ENCODE measurements around the gene FLT4. TPM values are rescaled to one million over a fixed set of nuclear protein-coding genes. Genes with fewer than 3 reads are reported as not detected.
A peak's percentile ranks its signal among the peaks of the same experiment; 100 is the strongest.

Gene FLT4
- total RNA-seq, 2 donors from 2014 or later, result 6.9 to 7.9 TPM

GRCh38 chr5:180606215-180606785, 43.1 kb downstream of the FLT4 start:
- Histone ChIP-seq H3K9ac (ENCODE audit: extremely low read depth, low read length, poor library complexity, severe bottlenecking) (no peak overlapping the region), H3K27me3 (ENCODE audit: control insufficient read depth, insufficient read depth, low read length, poor library complexity, severe bottlenecking) (no peaks in the 10 kb centered on the region), H3K9me3 (ENCODE audit: control insufficient read depth, low read length) (no peaks in the 10 kb centered on the region), H3K27ac (ENCODE audit: low read depth, low read length) (no peak overlapping the region), H3K4me3 (ENCODE audit: low read length) (no peak overlapping the region), H3K36me3 (ENCODE audit: control insufficient read depth, insufficient read depth, low read length) (no peaks in the 10 kb centered on the region), H3K4me1 (ENCODE audit: control insufficient read depth, insufficient read depth, low read length) (no peaks in the 10 kb centered on the region)
- Mint-ChIP-seq H3K27me3 (ENCODE audit: insufficient read depth) (peaks cover 7% of the 10 kb centered on the region), H3K36me3 (ENCODE audit: low read depth) (no peaks in the 10 kb centered on the region), H3K9me3 (no peaks in the 10 kb centered on the region), H3K4me3 (no peak overlapping the region), H3K4me1 (peaks cover 5% of the 10 kb centered on the region), H3K27ac (no peak overlapping the region)
- no peak for TF ChIP-seq CTCF (conservative IDR thresholded peaks at IDR 0.05)
- 90% methylated on average over 19 to 21 of the region's 21 CpGs for WGBS, 2 experiments (ENCODE audit: insufficient coverage in 1 of 2, insufficient read length in 1 of 2)
- DNase-seq, result no peak

GRCh38 chr5:180605554-180606214, 43.7 kb downstream of the FLT4 start:
- no peaks in the 10 kb centered on the region for H3K9me3 ChIP-seq (ENCODE audit: control insufficient read depth, low read length)
- H3K27me3 ChIP-seq (ENCODE audit: control insufficient read depth, insufficient read depth, low read length, poor library complexity, severe bottlenecking), result no peaks in the 10 kb centered on the region
- peak; percentile 90 for DNase-seq
- no peaks in the 10 kb centered on the region for H3K4me1 ChIP-seq (ENCODE audit: control insufficient read depth, insufficient read depth, low read length)
- Mint-ChIP-seq H3K4me1 (peaks cover 5% of the 10 kb centered on the region), H3K27ac (no peak overlapping the region), H3K4me3 (no peak overlapping the region), H3K27me3 (ENCODE audit: insufficient read depth) (peaks cover 7% of the 10 kb centered on the region), H3K9me3 (no peaks in the 10 kb centered on the region), H3K36me3 (ENCODE audit: low read depth) (no peaks in the 10 kb centered on the region)
- no peaks in the 10 kb centered on the region for H3K36me3 ChIP-seq (ENCODE audit: control insufficient read depth, insufficient read depth, low read length)
- no peak overlapping the region for H3K27ac ChIP-seq (ENCODE audit: low read depth, low read length)
- H3K4me3 ChIP-seq (ENCODE audit: low read length), result no peak overlapping the region
- no peak overlapping the region for H3K9ac ChIP-seq (ENCODE audit: extremely low read depth, low read length, poor library complexity, severe bottlenecking)
- WGBS, 2 experiments (ENCODE audit: insufficient coverage in 1 of 2, insufficient read length in 1 of 2), result 62 to 73% methylated on average over 7 to 11 of the region's 11 CpGs
- peak; percentile 84 for TF ChIP-seq CTCF (conservative IDR thresholded peaks at IDR 0.05)

GRCh38 chr5:180604271-180604670, 45.1 kb downstream of the FLT4 start:
- Mint-ChIP-seq H3K36me3 (ENCODE audit: low read depth) (no peaks in the 10 kb centered on the region), H3K4me1 (peaks cover 5% of the 10 kb centered on the region), H3K9me3 (no peaks in the 10 kb centered on the region), H3K27ac (no peak overlapping the region), H3K27me3 (ENCODE audit: insufficient read depth) (peaks cover 7% of the 10 kb centered on the region), H3K4me3 (no peak overlapping the region)
- no peak for TF ChIP-seq CTCF (conservative IDR thresholded peaks at IDR 0.05)
- Histone ChIP-seq H3K36me3 (ENCODE audit: control insufficient read depth, insufficient read depth, low read length) (no peaks in the 10 kb centered on the region), H3K4me1 (ENCODE audit: control insufficient read depth, insufficient read depth, low read length) (no peaks in the 10 kb centered on the region), H3K4me3 (ENCODE audit: low read length) (no peak overlapping the region), H3K9ac (ENCODE audit: extremely low read depth, low read length, poor library complexity, severe bottlenecking) (no peak overlapping the region), H3K27ac (ENCODE audit: low read depth, low read length) (no peak overlapping the region), H3K9me3 (ENCODE audit: control insufficient read depth, low read length) (no peaks in the 10 kb centered on the region), H3K27me3 (ENCODE audit: control insufficient read depth, insufficient read depth, low read length, poor library complexity, severe bottlenecking) (no peaks in the 10 kb centered on the region)
- DNase-seq, result no peak
- WGBS, 2 experiments (ENCODE audit: insufficient coverage in 1 of 2, insufficient read length in 1 of 2), result 89 to 90% methylated on average over 8 to 13 of the region's 13 CpGs
